ENCODE measurements around the gene ACTR2.

Gene ACTR2

DNA sequence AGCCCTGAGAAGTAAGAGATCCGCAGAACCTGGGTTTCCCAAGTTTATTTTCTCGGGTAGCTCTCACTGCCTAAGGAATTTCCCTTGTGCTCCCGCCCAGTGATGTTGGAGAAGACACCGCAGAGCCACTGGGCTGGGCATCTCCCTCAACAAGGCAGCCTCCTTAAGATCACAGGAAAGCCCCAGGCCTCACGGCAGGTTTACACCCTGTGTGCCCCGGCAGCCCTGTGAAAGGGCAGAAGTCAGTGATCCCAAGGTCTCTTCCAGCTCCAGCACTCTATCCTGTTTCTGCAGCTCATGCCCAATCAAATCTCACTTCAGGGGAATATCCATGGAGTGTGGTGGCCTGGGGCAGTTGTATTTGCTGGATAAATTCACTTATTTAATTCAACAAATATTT lies 66.5 kb downstream of the ACTR2 start:
- TF ChIP-seq, protein P1, sequence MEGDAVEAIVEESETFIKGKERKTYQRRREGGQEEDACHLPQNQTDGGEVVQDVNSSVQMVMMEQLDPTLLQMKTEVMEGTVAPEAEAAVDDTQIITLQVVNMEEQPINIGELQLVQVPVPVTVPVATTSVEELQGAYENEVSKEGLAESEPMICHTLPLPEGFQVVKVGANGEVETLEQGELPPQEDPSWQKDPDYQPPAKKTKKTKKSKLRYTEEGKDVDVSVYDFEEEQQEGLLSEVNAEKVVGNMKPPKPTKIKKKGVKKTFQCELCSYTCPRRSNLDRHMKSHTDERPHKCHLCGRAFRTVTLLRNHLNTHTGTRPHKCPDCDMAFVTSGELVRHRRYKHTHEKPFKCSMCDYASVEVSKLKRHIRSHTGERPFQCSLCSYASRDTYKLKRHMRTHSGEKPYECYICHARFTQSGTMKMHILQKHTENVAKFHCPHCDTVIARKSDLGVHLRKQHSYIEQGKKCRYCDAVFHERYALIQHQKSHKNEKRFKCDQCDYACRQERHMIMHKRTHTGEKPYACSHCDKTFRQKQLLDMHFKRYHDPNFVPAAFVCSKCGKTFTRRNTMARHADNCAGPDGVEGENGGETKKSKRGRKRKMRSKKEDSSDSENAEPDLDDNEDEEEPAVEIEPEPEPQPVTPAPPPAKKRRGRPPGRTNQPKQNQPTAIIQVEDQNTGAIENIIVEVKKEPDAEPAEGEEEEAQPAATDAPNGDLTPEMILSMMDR (conservative IDR thresholded peaks at IDR 0.05; ENCODE audit: control insufficient read depth, insufficient read depth, low read depth, low read length): no peak
- no peak for DNase-seq (ENCODE audit: low read depth)
- no peak overlapping the region for H3K4me3 ChIP-seq (ENCODE audit: control insufficient read depth, low read depth, low read length)

DNA sequence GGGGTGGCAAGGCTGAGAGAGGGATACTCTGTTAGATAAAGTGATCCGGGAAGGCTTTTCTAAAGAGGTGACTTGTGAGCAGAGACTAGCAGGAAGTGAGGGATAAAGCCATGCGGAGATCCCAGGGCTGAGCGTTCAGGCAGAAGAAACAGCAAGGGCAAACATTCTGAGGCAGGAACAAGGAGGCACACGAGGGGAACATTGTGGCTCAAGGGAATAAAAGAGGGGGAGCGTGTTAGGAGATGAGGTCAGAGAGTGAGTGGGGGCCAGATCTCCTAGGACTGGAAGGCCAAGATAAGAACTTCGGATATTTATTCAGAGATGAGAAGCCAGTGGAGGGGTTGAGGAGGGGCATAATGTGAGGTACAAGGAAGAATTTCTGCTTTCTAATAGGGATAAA lies 67.1 kb downstream of the ACTR2 start:
- TF ChIP-seq, protein P1 (conservative IDR thresholded peaks at IDR 0.05; ENCODE audit: control insufficient read depth, insufficient read depth, low read depth, low read length): no peak
- no peak for DNase-seq (ENCODE audit: low read depth)
- H3K4me3 ChIP-seq (ENCODE audit: control insufficient read depth, low read depth, low read length): no peak overlapping the region

DNA sequence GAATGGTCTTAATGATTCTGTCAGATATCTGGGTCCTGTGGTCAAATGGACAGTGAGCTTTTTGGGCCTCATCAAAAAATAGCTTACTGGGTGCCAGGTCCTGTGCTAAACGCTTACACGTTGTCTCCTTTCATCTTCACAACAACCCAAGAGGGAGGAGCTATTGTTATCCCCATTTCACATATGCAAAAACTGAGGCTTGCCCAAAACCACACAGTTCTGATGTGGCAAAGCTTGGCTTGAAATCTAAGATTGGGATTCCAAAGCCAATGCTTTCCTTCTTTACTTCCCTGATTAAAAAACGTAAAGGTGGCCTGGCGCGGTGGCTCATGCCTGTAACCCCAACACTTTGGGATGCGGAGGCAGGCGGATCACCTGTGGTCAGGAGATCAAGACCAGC lies 69.3 kb downstream of the ACTR2 start:
- H3K4me3 ChIP-seq (ENCODE audit: control insufficient read depth, low read depth, low read length): no peak overlapping the region
- TF ChIP-seq, protein P1 (conservative IDR thresholded peaks at IDR 0.05; ENCODE audit: control insufficient read depth, insufficient read depth, low read depth, low read length): no peak
- DNase-seq (ENCODE audit: low read depth): no peak

DNA sequence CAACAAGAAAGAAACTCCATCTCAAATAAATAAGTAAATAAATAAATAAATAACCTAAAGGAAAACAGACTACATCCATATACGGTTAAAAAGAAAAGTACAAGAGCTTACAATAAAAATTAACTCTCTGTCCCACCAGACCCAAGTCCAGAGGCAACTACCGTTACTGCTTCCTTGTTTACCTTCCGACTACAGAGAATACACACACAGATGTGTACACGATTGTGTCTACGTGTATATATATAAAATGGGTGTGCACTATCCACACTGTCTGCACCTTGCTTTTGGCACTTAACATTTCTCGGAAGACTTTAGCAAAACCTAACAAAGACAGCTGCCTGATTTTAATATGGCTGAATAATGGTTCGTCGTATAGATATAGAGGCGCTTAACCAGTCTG lies 69.9 kb downstream of the ACTR2 start:
- TF ChIP-seq, protein P1 (conservative IDR thresholded peaks at IDR 0.05; ENCODE audit: control insufficient read depth, insufficient read depth, low read depth, low read length): no peak
- H3K4me3 ChIP-seq (ENCODE audit: control insufficient read depth, low read depth, low read length): no peak overlapping the region
- no peak for DNase-seq (ENCODE audit: low read depth)

DNA sequence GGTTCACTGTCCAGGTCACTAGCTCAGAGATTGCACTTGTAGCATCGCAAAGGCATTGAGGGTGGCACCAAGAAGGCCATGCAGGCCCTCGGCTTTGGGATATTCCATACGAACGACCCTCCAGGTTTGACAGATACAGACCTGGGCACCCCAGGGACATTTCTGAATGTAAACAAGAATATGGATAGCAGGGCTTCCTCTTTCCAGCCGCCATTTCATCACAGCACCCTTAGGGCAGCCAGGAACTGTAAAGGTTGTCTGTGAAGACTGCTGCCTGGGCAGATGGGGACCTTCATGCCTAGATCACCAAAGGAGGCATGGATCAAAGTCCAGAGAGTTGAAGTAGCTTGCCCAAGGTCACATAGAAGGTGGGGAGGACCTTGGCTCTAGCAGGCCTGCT lies 70.5 kb downstream of the ACTR2 start:
- TF ChIP-seq, protein P1 (conservative IDR thresholded peaks at IDR 0.05; ENCODE audit: control insufficient read depth, insufficient read depth, low read depth, low read length): no peak
- DNase-seq (ENCODE audit: low read depth): no peak
- H3K4me3 ChIP-seq (ENCODE audit: control insufficient read depth, low read depth, low read length): no peak overlapping the region

DNA sequence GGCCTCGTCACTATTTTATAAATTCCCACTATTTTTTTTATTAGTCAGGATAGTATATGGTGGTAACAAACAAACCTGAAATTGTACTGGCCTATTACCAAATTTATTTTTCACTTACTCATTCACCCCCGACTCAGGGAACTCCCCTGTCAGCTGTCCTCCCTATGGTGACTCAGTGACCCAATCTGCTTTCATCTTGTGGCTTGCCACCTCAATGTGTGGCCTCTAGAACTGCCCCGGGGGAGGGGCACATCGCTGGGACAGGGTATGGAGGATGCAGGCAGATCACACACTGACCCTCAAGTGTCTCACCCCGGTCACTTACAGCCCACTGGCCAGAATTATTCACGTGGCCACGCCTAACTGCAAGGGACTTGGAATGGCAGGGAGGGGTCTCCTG lies 71.6 kb downstream of the ACTR2 start:
- peak; percentile 84 for DNase-seq (ENCODE audit: low read depth)
- H3K4me3 ChIP-seq (ENCODE audit: control insufficient read depth, low read depth, low read length): no peak overlapping the region

More for the DNA sequence above, 71.6 kb downstream of the ACTR2 start:
- TF ChIP-seq, protein P1 (conservative IDR thresholded peaks at IDR 0.05; ENCODE audit: control insufficient read depth, insufficient read depth, low read depth, low read length): no peak
